ENCODE data around the gene NTN5.
A peak's percentile ranks its signal among the peaks of the same experiment; 100 is the strongest.

The NTN5 gene

GRCh38 chr19:48648134-48648533, 24.7 kb downstream of the NTN5 start:
- peaks cover 36% of the 10 kb centered on the region for H3K4me1 ChIP-seq (ENCODE audit: insufficient read depth, low read length, severe bottlenecking)
- no peak for TF ChIP-seq EZH2 (IDR thresholded peaks at IDR 0.05; ENCODE audit: borderline replicate concordance, low read length)
- TF ChIP-seq, protein P1, sequence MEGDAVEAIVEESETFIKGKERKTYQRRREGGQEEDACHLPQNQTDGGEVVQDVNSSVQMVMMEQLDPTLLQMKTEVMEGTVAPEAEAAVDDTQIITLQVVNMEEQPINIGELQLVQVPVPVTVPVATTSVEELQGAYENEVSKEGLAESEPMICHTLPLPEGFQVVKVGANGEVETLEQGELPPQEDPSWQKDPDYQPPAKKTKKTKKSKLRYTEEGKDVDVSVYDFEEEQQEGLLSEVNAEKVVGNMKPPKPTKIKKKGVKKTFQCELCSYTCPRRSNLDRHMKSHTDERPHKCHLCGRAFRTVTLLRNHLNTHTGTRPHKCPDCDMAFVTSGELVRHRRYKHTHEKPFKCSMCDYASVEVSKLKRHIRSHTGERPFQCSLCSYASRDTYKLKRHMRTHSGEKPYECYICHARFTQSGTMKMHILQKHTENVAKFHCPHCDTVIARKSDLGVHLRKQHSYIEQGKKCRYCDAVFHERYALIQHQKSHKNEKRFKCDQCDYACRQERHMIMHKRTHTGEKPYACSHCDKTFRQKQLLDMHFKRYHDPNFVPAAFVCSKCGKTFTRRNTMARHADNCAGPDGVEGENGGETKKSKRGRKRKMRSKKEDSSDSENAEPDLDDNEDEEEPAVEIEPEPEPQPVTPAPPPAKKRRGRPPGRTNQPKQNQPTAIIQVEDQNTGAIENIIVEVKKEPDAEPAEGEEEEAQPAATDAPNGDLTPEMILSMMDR (IDR thresholded peaks at IDR 0.05; ENCODE audit: low read length), result no peak

DNA sequence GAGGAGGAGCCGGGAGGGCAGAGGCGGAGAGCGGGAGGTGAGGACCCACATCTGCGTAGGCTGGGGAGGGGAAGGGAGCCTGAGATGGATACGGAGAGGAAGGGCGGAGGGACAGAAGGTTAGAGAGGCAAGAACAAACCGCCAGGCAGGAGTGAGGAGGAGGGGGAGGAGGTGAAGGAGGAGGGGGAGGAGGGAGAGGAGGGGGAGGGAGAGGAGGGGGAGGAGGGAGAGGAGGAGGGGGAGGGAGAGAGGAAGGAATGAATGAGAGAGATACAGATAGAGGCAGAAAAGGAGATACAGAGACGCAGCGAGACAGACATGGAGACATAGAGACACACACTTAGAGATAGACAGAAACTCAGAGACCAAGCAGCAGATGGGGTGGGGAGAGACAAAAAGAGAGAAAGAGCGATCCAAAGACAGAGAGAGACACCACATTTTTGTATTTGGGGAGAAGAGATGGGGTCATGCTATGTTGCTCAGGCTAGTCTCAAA, 26.0 kb downstream of the NTN5 start:
- Histone ChIP-seq H3K27ac (ENCODE audit: low read depth, low read length, poor library complexity, severe bottlenecking) (no peak overlapping the region), H3K4me2 (ENCODE audit: low read length) (peak overlapping the region; percentile 75), H3K36me3 (ENCODE audit: insufficient read depth, low read length) (no peaks in the 10 kb centered on the region), H3K9me3 (ENCODE audit: low read length) (no peaks in the 10 kb centered on the region), H3K4me1 (ENCODE audit: insufficient read depth, low read length, severe bottlenecking) (peaks cover 29% of the 10 kb centered on the region), H4K20me1 (ENCODE audit: insufficient read depth, low read length) (no peaks in the 10 kb centered on the region), H3K27me3 (ENCODE audit: insufficient read depth, low read length) (no peaks in the 10 kb centered on the region), H3F3A (ENCODE audit: insufficient read depth, low read length) (no peaks in the 10 kb centered on the region), H2AFZ (ENCODE audit: low read length) (no peak overlapping the region), H3K4me3 (ENCODE audit: low read depth, low read length, poor library complexity, severe bottlenecking) (peak overlapping the region; percentile 41), H3K79me2 (ENCODE audit: insufficient read depth, low read length) (no peaks in the 10 kb centered on the region), H3K9me2 (ENCODE audit: low read depth, low read length) (no peaks in the 10 kb centered on the region), H3K9ac (ENCODE audit: low read length) (no peak overlapping the region; the same call in 1 of the 2 replicates)
- TF ChIP-seq EZH2 (IDR thresholded peaks at IDR 0.05; ENCODE audit: borderline replicate concordance, low read length), result no peak
- TF ChIP-seq, protein P1 (IDR thresholded peaks at IDR 0.05; ENCODE audit: low read length), result no peak

More at GRCh38 chr19:48648134-48648533, 24.7 kb downstream of the NTN5 start:
- Histone ChIP-seq H3K9ac (ENCODE audit: low read length) (no peak overlapping the region), H3K36me3 (ENCODE audit: insufficient read depth, low read length) (no peaks in the 10 kb centered on the region), H2AFZ (ENCODE audit: low read length) (no peak overlapping the region), H3K9me3 (ENCODE audit: low read length) (no peaks in the 10 kb centered on the region), H3K4me3 (ENCODE audit: low read depth, low read length, poor library complexity, severe bottlenecking) (no peak overlapping the region), H3K4me2 (ENCODE audit: low read length) (no peak overlapping the region), H3F3A (ENCODE audit: insufficient read depth, low read length) (no peaks in the 10 kb centered on the region), H3K9me2 (ENCODE audit: low read depth, low read length) (no peaks in the 10 kb centered on the region), H3K27ac (ENCODE audit: low read depth, low read length, poor library complexity, severe bottlenecking) (peak overlapping the region; percentile 61), H3K27me3 (ENCODE audit: insufficient read depth, low read length) (no peaks in the 10 kb centered on the region), H3K79me2 (ENCODE audit: insufficient read depth, low read length) (no peaks in the 10 kb centered on the region), H4K20me1 (ENCODE audit: insufficient read depth, low read length) (no peaks in the 10 kb centered on the region)

- no peaks in the 10 kb centered on the region for H3K9me2 ChIP-seq (ENCODE audit: low read depth, low read length)
- peaks cover 29% of the 10 kb centered on the region for H3K4me1 ChIP-seq (ENCODE audit: insufficient read depth, low read length, severe bottlenecking)
- no peak within 1 kb of the TSS for H2AFZ ChIP-seq (ENCODE audit: low read length)
These were observed 26.7 kb downstream of the NTN5 start, which contains the start of gene CA11 for GRCh38 chr19:48646001-48646721. TSS of gene CA11 (minus strand) at chr19:48646187. CDS start at chr19:48645632, 555 bp downstream.

More at GRCh38 chr19:48646001-48646721, 26.7 kb downstream of the NTN5 start, which contains the start of gene CA11:
- peak within 1 kb of the TSS; percentile 41 for H3K4me3 ChIP-seq (ENCODE audit: low read depth, low read length, poor library complexity, severe bottlenecking)
- no peaks in the 10 kb centered on the region for H3F3A ChIP-seq (ENCODE audit: insufficient read depth, low read length)
- no peaks in the 10 kb centered on the region for H3K36me3 ChIP-seq (ENCODE audit: insufficient read depth, low read length)
- no peaks in the 10 kb centered on the region for H3K79me2 ChIP-seq (ENCODE audit: insufficient read depth, low read length)
- no peak within 1 kb of the TSS for H3K27ac ChIP-seq (ENCODE audit: low read depth, low read length, poor library complexity, severe bottlenecking)
- H3K9me3 ChIP-seq (ENCODE audit: low read length), result no peaks in the 10 kb centered on the region
- H3K27me3 ChIP-seq (ENCODE audit: insufficient read depth, low read length), result no peaks in the 10 kb centered on the region
- no peaks in the 10 kb centered on the region for H4K20me1 ChIP-seq (ENCODE audit: insufficient read depth, low read length)
- peak within 1 kb of the TSS; percentile 75 for H3K4me2 ChIP-seq (ENCODE audit: low read length)
- TF ChIP-seq EZH2 (IDR thresholded peaks at IDR 0.05; ENCODE audit: borderline replicate concordance, low read length), result no peak
- TF ChIP-seq, protein P1 (IDR thresholded peaks at IDR 0.05; ENCODE audit: low read length), result peak; percentile 87
- peak within 1 kb of the TSS; percentile 39; the same call in 1 of the 2 replicates for H3K9ac ChIP-seq (ENCODE audit: low read length)
